HS-27A (cell line): ENCODE results near the gene FKBP1A.
"Not testable (repeated sequence)": the region's sequence is repeated elsewhere in the genome, so short reads cannot be mapped to it uniquely, and the experiment has no call there.

Source experiments
- DNase-seq: peaks from one replicate; pipeline ENCODE4 v3.0.0-alpha.2; 2012; ENCODE audit warnings: low read depth, missing footprints

FKBP1A gene

DNA sequence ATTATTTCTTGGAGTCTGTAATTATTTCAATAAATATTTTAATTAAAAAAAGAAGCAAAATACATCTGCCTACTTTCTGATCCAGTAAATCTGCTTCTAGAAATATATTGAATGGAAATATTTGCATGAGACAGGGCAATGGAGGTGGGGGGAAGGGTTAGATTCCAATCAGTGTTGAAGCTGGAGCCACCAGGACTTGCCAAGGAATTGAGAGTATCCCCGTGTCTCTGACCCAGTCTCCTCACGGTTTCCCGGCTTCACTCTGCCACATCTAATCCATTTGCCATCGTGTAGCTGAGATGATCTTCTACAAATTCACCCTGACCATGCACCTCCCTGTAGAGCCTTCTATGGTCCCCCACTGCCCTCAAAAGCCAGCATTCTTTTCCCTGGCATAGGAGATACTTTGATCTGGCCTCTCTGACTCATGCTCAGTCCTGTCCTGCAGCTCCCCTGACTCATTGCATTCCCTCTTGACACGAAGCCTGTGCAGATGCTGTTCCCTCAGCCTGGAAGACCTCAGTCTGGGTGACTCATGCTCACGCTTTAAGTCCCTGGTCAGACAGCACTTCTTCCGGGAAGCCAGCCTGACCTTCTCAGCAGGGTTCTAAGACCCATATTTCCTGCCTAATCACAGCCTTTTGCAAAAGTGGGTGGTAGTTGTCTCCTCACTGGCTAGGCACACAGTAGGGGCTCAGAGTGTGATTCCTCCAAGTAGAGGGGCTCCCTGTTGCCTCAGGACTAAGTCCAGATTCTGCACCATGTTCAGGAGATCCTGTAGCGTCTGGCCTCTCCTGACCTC is 23.0 kb upstream of the FKBP1A start:
- peak; percentile 97 for DNase-seq

DNA sequence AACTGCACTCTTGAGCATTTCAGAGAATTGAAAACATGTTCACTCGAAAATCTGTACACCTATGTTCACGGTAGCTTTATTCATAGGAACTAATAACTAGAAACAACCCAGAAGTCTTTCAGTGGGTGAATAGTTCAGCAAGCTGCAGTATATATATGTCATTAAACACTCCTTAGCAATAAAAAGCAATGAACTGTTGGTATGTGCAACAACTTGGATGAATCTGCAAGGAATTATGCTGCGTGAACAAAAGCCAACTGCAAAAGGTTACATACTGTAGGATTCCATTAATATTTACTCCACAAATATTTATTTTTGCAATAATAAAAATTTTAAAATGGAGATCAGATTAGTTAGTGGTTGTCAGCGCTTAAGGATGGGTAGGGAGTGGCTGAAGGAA is 22.1 kb upstream of the FKBP1A start:
- no peak for DNase-seq

DNA sequence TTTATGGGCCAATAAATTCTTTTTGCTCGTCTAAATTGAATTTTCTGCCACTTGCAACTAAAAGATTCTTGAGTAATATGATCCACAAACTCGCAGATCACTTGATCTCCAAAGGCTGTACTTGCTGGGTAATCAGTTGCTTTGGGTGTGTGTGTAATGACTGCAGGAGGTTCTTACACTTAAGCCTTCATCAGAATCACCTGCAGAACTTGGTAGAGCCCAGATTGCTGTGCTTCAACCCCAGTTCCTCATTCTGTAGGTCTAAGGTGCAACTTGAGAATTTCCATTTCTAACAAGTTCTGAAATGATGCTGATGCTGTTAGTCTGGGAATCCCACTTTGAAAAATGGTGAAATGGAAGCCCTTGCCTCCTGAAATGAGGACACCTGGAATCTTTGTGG is 12.9 kb upstream of the FKBP1A start:
- no peak for DNase-seq

DNA sequence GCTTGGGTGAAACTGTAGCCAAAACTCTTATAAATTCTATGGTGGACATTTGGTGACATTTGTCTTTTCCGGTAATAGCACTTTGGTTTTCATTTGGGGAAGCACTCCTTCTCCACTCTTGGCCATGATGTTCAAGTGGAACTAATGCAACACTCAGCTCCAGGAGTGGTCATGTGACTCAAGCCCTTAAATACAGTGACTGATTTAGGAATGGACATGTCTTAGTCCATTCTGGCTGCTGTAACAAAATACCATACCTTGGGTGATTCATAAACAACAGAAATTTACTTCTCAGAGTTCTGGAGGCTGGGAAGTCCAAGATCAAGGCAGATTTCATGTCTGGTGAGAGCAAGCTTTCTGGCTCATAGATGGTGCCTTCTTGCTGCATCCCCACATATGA is 10.8 kb upstream of the FKBP1A start:
- DNase-seq = no peak

DNA sequence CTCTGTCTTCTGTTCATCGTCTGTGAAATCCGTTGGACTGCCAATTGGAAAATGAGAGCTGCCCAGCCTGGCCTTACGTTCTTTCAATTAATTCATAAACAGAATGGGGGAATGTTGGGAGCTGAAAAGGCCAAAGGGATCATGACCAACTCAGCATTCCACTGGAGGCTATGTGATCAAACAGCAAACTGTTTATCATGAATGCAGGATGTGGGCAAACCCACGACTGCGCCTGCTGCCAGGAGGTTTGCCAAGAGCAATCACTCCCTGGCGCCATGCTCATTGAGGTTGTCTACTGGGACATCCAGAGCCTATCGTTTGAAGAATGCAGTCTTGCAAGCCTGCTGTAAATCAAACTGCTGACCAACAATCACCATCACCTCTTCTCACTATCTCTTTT is 9.3 kb upstream of the FKBP1A start:
- DNase-seq = no peak

DNA sequence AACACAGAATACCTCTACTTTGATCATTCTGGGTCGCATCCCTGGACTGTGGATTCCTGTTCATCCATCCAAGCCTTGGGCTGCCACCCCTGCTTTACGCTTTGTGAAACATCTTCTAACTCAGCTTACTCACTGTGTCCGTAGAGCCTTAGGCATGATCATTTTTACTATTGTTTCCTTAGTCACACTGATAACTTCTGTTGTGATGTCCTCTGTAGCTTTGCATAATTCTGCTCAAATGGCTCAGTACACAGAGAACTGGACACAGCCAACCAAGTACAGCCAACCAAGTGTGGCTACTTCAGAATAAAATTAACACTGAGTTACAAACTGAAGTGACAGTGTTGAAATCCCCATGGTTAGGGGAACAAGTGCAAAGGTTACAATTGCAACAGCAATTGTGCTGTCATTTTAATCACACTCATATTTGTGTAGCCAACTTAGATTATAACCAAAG is 8.6 kb upstream of the FKBP1A start:
- no peak for DNase-seq

DNA sequence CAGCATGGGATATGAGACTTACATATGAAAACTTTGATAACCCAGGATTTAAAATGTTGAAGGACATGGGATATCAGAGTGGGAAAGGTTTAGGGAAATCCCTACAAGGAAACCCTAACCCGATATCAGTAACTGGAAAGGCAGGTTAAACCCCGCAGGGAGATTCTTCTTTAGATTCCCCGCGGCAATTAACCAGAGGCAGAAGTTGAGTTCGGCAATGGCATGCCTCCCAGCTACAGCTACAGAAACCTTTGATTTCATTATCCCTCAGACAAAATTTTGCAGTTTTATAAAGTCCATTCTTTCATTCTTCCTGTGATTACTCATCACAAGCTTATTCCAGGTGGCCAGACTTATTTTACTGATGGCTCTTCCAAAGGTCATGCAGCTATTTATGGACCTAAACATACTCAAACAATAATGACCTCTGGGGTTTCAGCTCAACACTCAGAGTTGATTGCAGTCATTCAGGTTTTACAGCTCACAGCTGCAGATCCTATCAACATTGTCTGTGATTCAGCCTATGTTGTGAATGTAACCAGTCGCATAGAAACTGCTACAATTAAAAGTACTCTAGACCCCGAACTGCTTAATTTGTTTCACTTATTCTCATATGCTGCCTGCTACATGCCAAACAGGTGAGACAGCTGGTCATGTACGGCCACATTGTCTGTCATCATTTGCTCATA is 7.0 kb upstream of the FKBP1A start:
- DNase-seq = not testable (repeated sequence)

DNA sequence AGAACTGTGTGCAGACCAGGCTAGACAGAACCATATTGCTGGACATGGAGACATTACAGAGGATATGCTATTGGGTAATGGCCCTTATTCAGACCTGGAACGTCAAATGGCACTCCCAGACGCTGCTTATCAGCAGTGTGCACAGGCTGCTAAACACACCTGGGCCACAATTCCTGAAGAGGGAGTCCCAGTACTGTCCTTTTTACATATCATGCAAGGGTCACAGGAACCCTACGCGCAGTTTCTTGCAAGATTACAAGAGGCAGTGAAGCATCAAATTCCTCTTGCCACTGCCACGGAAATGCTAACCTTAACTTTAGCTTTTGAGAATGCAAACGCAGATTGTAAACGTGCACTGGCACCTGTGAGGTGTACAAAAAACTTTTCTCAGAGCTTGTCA is 5.3 kb upstream of the FKBP1A start:
- DNase-seq = not testable (repeated sequence)

DNA sequence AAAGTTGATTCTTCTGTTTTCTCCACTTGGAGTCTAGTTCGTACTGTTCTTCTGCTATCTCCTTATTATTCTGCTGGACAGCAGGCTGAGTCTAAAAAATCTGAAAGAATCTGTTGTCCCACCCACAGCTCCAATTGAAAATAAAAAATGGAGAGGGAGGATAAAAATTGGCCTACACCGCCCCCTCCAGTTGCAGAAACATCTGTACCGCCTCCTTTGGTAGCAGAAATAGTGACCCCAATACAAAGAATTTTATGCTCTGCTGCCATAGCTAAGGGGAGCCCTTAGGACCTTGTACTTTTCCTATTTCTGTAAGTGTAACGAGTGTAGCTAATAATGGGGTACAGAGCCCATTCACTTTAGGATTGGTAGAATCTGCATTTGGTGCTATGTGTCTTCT is 4.9 kb upstream of the FKBP1A start:
- DNase-seq = no peak

DNA sequence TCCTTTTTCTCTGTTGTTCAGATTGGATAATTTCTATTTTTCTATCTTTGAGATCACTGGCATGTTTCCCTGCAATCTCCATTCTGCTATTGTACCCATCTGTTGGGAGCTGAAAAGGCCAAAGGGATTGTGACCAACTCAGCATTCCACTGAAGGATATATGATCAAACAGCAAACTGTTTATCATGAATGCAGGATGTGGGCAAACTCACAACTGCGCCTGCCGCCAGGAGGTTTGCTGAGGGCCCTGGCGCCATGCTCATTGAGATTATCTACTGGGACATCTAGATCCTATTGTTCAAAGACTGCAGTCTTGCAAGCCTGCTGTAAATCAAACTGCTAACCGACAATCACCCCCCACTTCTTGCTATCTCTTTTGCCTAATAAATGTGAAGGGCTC is 3.8 kb upstream of the FKBP1A start:
- no peak for DNase-seq

DNA sequence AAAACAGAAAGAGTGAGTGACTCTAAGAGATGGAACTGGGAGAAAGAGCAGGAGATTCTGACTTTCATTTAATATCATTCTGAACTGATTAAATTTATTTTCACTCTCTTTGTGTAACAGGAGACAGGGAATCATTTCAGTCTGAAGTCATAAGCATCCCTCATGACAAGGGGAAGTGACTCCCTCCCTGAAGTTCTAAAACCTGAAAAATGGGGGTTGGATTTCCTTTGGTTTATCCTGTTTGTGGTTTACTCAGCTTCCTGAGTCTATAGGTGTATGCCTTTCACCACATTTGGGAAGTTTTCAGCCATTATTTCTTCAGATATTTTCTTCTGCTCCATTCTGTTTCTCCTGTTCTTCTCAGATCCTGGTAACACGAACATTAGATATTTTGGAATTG is 3.4 kb upstream of the FKBP1A start:
- no peak for DNase-seq

DNA sequence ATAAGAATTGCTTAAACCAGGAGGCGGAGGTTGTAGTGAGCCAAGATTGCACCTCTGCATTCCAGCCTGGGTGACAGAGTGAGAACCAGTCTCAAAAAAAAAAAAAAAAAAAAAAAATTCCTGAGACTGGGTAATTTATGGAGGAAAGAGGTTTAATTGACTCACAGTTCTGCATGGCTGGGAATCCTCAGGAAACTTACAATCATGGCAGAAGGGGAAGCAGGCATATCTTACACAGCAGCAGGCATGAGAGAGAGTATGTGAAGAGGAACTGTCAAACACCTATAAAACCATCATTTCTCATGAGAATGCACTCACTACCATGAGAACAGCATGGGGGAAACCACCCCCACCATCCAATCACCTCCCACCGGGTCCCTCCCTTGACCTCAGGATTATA is 1.8 kb upstream of the FKBP1A start:
- no peak for DNase-seq

DNA sequence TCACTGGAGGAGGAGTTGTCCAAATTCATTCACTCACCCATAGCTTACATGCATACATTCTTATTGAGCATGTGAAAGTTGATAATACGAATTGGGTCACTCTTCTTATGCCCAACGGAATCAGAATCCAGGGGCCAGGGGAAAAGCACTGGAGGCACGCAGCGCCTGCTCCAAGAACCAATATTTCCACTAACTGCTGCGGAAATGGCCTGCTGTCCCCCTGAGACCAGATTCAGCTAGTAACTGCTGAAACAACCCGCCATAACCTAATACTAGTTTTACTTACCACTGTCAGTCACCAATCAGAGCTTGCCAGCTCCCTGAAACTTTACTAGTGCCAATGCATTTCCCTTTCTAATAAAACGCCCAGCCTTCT is 641 bp upstream of the FKBP1A start:
- no peak for DNase-seq

DNA sequence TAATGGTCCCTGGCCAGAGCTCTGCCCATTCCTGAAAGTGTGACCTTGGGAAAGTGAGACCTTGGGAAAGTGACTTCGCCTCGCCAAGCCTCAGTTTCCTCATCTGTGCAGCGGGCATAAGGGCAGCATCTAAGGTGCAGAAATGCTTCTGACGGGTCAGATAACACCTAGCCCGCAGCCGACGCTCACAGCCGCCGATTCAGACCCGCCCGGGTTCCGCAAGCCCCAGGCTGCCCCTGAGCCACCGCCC is 486 bp downstream of the FKBP1A start:
- DNase-seq = no peak

DNA sequence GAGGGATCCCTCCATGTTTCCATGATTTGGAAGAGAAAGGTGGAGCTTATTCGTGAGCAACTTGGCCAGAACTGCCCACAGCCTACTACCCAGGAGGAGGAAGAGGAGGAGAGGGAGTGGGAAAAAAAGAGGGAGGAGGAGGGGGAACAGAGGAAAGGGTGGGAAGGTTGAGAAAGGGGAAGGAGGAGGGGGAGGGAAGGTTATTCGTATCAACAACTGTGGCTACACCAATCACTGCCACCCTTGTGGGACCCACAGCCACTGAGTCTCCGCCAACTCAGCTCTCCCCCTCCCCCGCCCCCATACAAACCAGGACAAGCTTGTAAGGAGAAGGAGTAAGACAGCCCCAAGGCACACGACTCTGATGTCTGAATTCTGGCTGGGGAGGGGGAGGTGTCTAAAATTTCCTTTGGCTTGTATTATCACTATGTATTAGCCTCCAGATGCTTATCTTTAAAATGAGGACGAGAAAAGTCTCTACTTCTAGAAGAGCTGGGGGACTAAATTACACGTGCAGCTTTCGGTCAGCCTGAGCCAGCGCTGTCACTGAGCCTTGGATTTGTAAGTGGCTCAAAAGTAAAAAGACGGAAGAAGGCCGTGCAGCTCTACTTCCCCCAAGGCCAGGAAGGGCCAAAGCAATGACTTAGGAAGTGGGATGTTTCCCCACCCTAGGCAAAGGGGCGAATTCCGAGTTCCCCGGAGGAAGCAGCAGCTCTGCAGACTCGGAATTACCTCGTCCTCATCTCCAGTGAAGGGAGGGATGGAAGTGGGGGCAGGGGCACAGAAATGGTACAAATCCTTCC is 1.0 kb downstream of the FKBP1A start:
- DNase-seq = no peak

DNA sequence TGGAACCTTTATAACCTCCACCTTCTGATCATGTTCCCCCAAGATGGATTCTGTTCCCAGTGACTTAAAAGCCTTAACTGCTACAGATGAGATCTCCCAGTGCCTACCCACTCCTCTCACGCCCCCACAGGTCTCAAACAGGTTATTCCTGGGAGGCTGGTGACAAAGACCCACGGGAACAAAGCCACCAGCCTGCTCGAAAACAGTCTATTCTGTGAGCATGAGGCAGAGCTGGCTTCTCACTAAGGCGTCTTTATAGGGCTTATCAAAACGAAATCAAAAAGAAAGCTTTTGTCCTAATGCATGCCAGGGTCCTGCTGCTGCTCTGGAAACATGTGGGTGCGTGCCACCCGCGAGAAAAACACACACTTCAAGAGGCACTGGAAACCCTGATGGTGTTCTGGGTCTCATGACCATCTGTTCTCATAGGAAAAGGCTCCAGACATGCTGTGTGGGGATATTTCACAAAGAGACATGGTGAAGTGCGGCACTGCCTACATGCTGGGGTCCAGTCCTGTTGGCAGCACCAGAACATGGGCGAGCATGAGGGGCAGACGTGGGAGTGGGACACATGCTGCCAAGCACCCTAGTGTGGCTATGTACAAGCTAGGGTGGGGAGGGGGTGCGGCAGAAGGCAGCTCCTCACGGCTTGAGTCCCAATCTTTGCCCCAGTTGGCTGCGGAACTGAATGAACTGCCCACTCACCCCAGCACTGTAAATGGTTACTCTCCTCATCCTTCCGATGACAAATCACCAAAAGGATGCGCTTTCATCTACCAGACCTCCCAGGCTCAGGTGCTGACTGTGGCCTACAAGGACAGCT is 2.1 kb downstream of the FKBP1A start:
- DNase-seq = no peak

DNA sequence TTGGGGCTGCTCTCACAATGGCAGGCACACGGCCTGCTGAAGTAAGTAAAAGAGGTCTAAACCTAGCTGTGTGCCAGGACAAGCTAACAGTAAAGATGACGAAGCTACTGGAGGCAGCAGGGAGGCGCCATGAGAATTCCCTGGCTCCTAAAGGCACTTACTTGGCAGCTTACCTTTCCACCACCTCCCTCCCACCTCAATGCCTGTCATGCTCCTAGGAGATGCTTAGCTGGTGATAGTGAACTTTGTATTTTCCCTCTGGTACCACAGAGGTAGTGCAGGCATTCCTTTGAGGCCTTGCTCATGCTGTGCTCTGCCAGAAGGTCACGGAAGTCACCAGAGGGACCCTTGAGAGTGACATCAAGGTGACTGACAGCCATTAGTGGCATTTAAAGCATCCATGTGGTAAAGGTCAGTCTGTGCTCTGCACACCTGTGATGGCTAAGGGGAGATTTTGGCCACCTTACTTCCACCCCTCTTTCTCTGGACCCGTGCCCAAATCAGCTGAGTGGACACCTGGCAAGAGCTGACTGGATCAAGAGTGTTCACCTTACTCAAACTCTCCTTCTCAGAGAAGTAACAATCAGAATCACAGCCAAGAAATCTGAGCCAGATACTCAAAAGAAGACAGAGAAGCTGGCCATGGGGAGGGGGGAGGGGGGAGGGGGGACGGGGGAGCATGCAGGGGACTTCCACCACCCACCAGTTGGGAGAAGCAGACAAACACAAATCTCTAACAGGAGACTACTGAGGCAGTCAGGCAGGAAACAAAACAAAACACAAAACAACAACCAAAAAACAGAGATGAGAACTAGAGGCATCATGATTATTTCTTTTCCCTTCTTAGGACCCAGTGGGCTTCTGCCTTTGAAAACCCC is 2.9 kb downstream of the FKBP1A start:
- DNase-seq = no peak

DNA sequence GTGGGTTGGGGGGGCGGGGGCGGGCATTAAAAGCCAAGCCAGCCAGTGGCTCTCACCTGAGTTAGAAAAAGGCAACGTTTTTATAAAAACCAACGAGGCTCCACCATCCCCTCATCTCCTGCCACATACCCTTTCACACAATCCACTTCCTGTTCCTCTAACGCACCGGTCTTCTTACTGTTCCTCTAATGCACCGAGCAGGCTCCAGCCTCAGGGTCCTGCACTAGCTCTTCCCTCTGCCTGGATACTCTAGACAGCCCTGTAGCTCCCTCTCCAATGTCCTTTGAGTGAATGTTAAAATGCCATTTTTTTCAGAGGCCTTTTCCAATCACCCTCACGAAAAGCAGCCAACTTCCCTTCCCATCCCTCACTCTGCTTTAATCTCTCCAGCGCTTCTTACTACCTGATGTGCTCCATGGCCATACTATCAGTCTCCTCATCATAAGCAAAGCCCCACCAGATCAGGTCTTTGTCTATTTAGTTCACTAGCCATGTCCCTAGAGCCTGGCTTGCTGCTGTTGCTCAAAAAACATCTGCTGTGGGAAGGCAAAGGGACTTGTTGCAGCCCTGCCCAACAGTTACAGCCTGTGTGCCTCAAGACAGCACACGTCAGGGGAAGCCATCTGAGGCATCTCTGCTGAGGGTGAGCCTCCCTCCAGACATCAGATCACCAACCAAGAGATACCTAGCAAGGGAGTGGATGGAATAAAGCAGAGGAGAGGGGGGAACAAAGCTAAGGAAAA is 3.9 kb downstream of the FKBP1A start:
- no peak for DNase-seq

DNA sequence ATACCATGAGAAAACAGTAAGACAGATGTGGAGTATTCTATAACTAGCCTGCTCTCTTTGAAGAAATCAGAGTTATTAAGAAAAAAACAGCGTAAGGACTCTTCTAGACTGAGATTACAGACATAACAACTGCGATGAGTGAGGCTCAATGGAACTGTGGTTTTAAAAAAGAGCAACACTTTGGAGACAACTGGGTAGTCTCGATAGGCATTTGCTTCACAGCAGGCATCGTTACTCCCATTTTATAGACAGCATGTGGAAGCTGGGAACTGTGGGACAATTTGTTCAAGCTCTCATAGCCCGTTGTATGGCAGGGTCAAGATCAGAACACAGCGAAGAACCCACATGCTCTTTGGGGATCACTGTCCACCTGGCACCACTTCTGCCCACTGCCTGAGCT is 4.6 kb downstream of the FKBP1A start:
- DNase-seq = no peak

DNA sequence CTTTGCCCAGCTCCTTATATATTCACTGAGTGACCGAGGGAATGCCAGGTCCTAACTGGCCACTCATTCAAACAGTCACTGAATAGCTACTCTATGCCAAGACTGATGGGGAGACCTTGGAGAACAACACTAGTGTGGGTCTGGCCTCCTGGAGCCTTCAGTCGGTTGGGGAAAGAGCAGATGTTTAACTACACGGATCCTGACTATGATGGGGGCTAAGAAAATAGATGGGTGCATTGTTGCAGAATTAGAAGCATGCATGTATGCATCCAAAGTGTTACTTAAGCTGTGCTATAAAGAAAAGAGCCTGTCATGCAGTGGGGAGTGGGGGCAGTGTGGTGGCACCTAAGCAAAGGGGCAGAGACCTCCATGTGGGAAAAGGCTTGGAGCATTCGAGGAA is 6.5 kb downstream of the FKBP1A start:
- DNase-seq = no peak
